OCI-LY3 (cell line): Measurements from ENCODE around the gene ADD1.

Experiments
- CTCF ChIP-seq: fragments of 200-600, 300-600 bp; sonication (generic); IDR thresholded peaks from 2 replicates; pipeline ENCODE4 v1.5.1; 2014; ENCODE audit warnings: antibody characterized with exemption, low read length, low read depth
- EZH2phosphoT487 ChIP-seq: fragments of 200-600 bp; shearing (Covaris generic); IDR thresholded peaks from 2 replicates; pipeline ENCODE4 v1.6.1; 2018; ENCODE audit warnings: antibody characterized with exemption, mixed run types, low read depth

GRCh38 chr4:2932951-2933565 lies 89.4 kb downstream of the ADD1 start:
- TF ChIP-seq CTCF: no peak
- no peak for TF ChIP-seq EZH2phosphoT487
